ENCODE data around the gene RTL1. TPM values are rescaled to one million over a fixed set of nuclear protein-coding genes. Genes with fewer than 3 reads are reported as not detected.

Gene RTL1
- total RNA-seq, 1 experiment from 2014 or later: 0.24 TPM

GRCh38 chr14:100845341-100845740 is 58.2 kb downstream of the RTL1 start:
- Mint-ChIP-seq H3K27ac (ENCODE audit: unreplicated experiment) (no peak overlapping the region), H3K4me1 (ENCODE audit: low read depth, unreplicated experiment) (peaks cover 2% of the 10 kb centered on the region), H3K27me3 (ENCODE audit: unreplicated experiment) (no peaks in the 10 kb centered on the region), H3K9me3 (ENCODE audit: low read depth, unreplicated experiment) (no peaks in the 10 kb centered on the region), H3K36me3 (ENCODE audit: insufficient read depth, unreplicated experiment) (no peaks in the 10 kb centered on the region), H3K4me3 (ENCODE audit: low read depth, unreplicated experiment) (no peak overlapping the region)
- DNase-seq: no peak
- intact Hi-C loops (cut with micrococcal nuclease; ENCODE audit: unreplicated experiment): loop anchor here (10.0 kb wide), 1 partner anchor 181 kb away; no protein-coding TSS in a partner anchor
- BruUV-seq (replicated peaks): no TSS peak
- CTCF ChIA-PET: no interaction called here
- no peak for TF ChIP-seq CTCF (IDR thresholded peaks at IDR 0.05; ENCODE audit: unreplicated experiment)

GRCh38 chr14:100844846-100845245 is 58.7 kb downstream of the RTL1 start:
- CTCF ChIA-PET: no interaction called here
- no TSS peak for BruUV-seq (replicated peaks)
- TF ChIP-seq CTCF (IDR thresholded peaks at IDR 0.05; ENCODE audit: unreplicated experiment): no peak
- peaks cover 5% of the 10 kb centered on the region for H3K27me3 Mint-ChIP-seq (ENCODE audit: unreplicated experiment)
- H3K36me3 Mint-ChIP-seq (ENCODE audit: insufficient read depth, unreplicated experiment): no peaks in the 10 kb centered on the region
- H3K4me3 Mint-ChIP-seq (ENCODE audit: low read depth, unreplicated experiment): no peak overlapping the region
- no peak for DNase-seq
- no peaks in the 10 kb centered on the region for H3K4me1 Mint-ChIP-seq (ENCODE audit: low read depth, unreplicated experiment)
- intact Hi-C loops (cut with micrococcal nuclease; ENCODE audit: unreplicated experiment): loop anchor here (10.0 kb wide), 1 partner anchor 180 kb away; no protein-coding TSS in a partner anchor
- no peak overlapping the region for H3K27ac Mint-ChIP-seq (ENCODE audit: unreplicated experiment)
- no peaks in the 10 kb centered on the region for H3K9me3 Mint-ChIP-seq (ENCODE audit: low read depth, unreplicated experiment)

GRCh38 chr14:100844421-100844820 is 59.1 kb downstream of the RTL1 start:
- CTCF ChIA-PET: no interaction called here
- intact Hi-C loops (cut with micrococcal nuclease; ENCODE audit: unreplicated experiment): loop anchor here (10.0 kb wide), 1 partner anchor 180 kb away; no protein-coding TSS in a partner anchor
- H3K27ac Mint-ChIP-seq (ENCODE audit: unreplicated experiment): no peak overlapping the region
- no peak overlapping the region for H3K4me3 Mint-ChIP-seq (ENCODE audit: low read depth, unreplicated experiment)
- TF ChIP-seq CTCF (IDR thresholded peaks at IDR 0.05; ENCODE audit: unreplicated experiment): no peak
- peaks cover 9% of the 10 kb centered on the region for H3K27me3 Mint-ChIP-seq (ENCODE audit: unreplicated experiment)
- DNase-seq: no peak
- H3K36me3 Mint-ChIP-seq (ENCODE audit: insufficient read depth, unreplicated experiment): no peaks in the 10 kb centered on the region
- no peaks in the 10 kb centered on the region for H3K9me3 Mint-ChIP-seq (ENCODE audit: low read depth, unreplicated experiment)
- no TSS peak for BruUV-seq (replicated peaks)
- H3K4me1 Mint-ChIP-seq (ENCODE audit: low read depth, unreplicated experiment): no peaks in the 10 kb centered on the region

- BruUV-seq (replicated peaks): no TSS peak
- Mint-ChIP-seq H3K36me3 (ENCODE audit: insufficient read depth, unreplicated experiment) (no peaks in the 10 kb centered on the region), H3K9me3 (ENCODE audit: low read depth, unreplicated experiment) (no peaks in the 10 kb centered on the region), H3K4me1 (ENCODE audit: low read depth, unreplicated experiment) (no peaks in the 10 kb centered on the region), H3K4me3 (ENCODE audit: low read depth, unreplicated experiment) (no peak overlapping the region), H3K27ac (ENCODE audit: unreplicated experiment) (no peak overlapping the region), H3K27me3 (ENCODE audit: unreplicated experiment) (peaks cover 13% of the 10 kb centered on the region)
- intact Hi-C loops (cut with micrococcal nuclease; ENCODE audit: unreplicated experiment): loop anchor here (10.0 kb wide), 1 partner anchor 179 kb away; no protein-coding TSS in a partner anchor
- CTCF ChIA-PET: no interaction called here
- no peak for TF ChIP-seq CTCF (IDR thresholded peaks at IDR 0.05; ENCODE audit: unreplicated experiment)
- DNase-seq: no peak
These were observed 59.5 kb downstream of the RTL1 start for GRCh38 chr14:100844082-100844408.
